OCI-LY1 (cell line): ENCODE results near the gene LIMS2.

Source experiments
- H2AFZ ChIP-seq: fragments of 200-600 bp; sonication (generic), shearing (Covaris generic); 2 replicates; pipeline ENCODE4 v1.6.0; 2014; ENCODE audit warnings: antibody characterized with exemption, mild to moderate bottlenecking, low read length
- H3F3A ChIP-seq: fragments of 200-600 bp; sonication (generic), shearing (Covaris generic); 2 replicates; pipeline ENCODE4 v1.6.0; 2014; ENCODE audit warnings: mild to moderate bottlenecking, antibody characterized with exemption, low read length, moderate library complexity; ENCODE audit not compliant: insufficient read depth
- H3K27ac ChIP-seq: fragments of 200-600 bp; sonication (generic); 2 replicates; pipeline ENCODE4 v1.5.1; 2014; ENCODE audit warnings: low read length, mixed run types, mild to moderate bottlenecking, low read depth; ENCODE audit not compliant: poor library complexity, severe bottlenecking
- H3K27me3 ChIP-seq: fragments of 200-600 bp; sonication (generic); 2 replicates; pipeline ENCODE4 v1.6.0; 2014; ENCODE audit warnings: antibody characterized with exemption, mild to moderate bottlenecking, low read length, moderate library complexity; ENCODE audit not compliant: insufficient read depth
- H3K36me3 ChIP-seq: fragments of 200-600 bp; sonication (generic); 2 replicates; pipeline ENCODE4 v1.6.1; 2014; ENCODE audit warnings: mild to moderate bottlenecking, antibody characterized with exemption, low read length, moderate library complexity, mixed read lengths; ENCODE audit not compliant: insufficient read depth
- H3K4me1 ChIP-seq: fragments of 200-600 bp; sonication (generic); 2 replicates; pipeline ENCODE4 v1.5.1; 2014; ENCODE audit warnings: mild to moderate bottlenecking, low read length, moderate library complexity; ENCODE audit not compliant: insufficient read depth, severe bottlenecking
- H3K4me2 ChIP-seq: fragments of 200-600 bp; sonication (generic), shearing (Covaris generic); 2 replicates; pipeline ENCODE4 v1.6.1; 2014; ENCODE audit warnings: low read length
- H3K4me3 ChIP-seq: fragments of 200-600 bp; sonication (generic); 2 replicates; pipeline ENCODE4 v1.5.1; 2014; ENCODE audit warnings: low read length, low read depth, mild to moderate bottlenecking, mixed read lengths; ENCODE audit not compliant: poor library complexity, severe bottlenecking
- H3K79me2 ChIP-seq: fragments of 200-600 bp; shearing (Covaris generic); 2 replicates; pipeline ENCODE4 v1.6.1; 2016; ENCODE audit warnings: mixed run types, low read length, mixed read lengths; ENCODE audit not compliant: insufficient read depth
- H3K9ac ChIP-seq: fragments of 200-600 bp; sonication (generic), shearing (Covaris generic); 2 replicates; pipeline ENCODE4 v1.6.1; 2014; ENCODE audit warnings: mild to moderate bottlenecking, low read length, mixed read lengths
- H3K9me2 ChIP-seq: fragments of 200-600 bp; sonication (generic), shearing (Covaris generic); 2 replicates; pipeline ENCODE4 v1.6.1; 2014; ENCODE audit warnings: low read depth, mild to moderate bottlenecking, low read length, mixed read lengths
- H3K9me3 ChIP-seq: fragments of 200-600 bp; shearing (Covaris generic); 2 replicates; pipeline ENCODE4 v1.6.1; 2014; ENCODE audit warnings: low read length, mixed read lengths
- H4K20me1 ChIP-seq: fragments of 200-600 bp; sonication (generic), shearing (Covaris generic); 2 replicates; pipeline ENCODE4 v1.6.0; 2016; ENCODE audit warnings: mild to moderate bottlenecking, low read length; ENCODE audit not compliant: insufficient read depth
- CTCF ChIP-seq: fragments of 200-600 bp; sonication (generic), shearing (Covaris generic); IDR thresholded peaks from 2 replicates; pipeline ENCODE4 v1.5.1; 2017; ENCODE audit warnings: mild to moderate bottlenecking, antibody characterized with exemption, low read length, moderate library complexity, mixed read lengths
- EZH2 ChIP-seq: fragments of 200-600 bp; sonication (generic), shearing (Covaris generic); IDR thresholded peaks from 2 replicates; pipeline ENCODE4 v1.8.0; 2017; ENCODE audit warnings: borderline replicate concordance, mixed run types, mild to moderate bottlenecking, antibody characterized with exemption, low read length, moderate library complexity, mixed read lengths

LIMS2 gene

GRCh38 chr2:127623388-127624319 lies 51.7 kb downstream of the LIMS2 start:
- TF ChIP-seq CTCF: no peak
- no peaks in the 10 kb centered on the region for H3K9me2 ChIP-seq
- no peaks in the 10 kb centered on the region for H3K4me1 ChIP-seq
- H3K4me3 ChIP-seq: no peak overlapping the region
- H3K36me3 ChIP-seq: no peaks in the 10 kb centered on the region
- no peaks in the 10 kb centered on the region for H3K9me3 ChIP-seq
- H3K9ac ChIP-seq: no peak overlapping the region
- peaks cover 14% of the 10 kb centered on the region; the same call in 1 of the 2 replicates for H3K27me3 ChIP-seq
- H3K4me2 ChIP-seq: no peak overlapping the region
- no peaks in the 10 kb centered on the region for H3F3A ChIP-seq
- H3K79me2 ChIP-seq: no peaks in the 10 kb centered on the region
- H4K20me1 ChIP-seq: no peaks in the 10 kb centered on the region
- H2AFZ ChIP-seq: no peak overlapping the region
- no peak overlapping the region for H3K27ac ChIP-seq

- no peak overlapping the region for H3K9ac ChIP-seq
- no peaks in the 10 kb centered on the region for H3K36me3 ChIP-seq
- H3F3A ChIP-seq: no peaks in the 10 kb centered on the region
- no peak for TF ChIP-seq CTCF
- no peak for TF ChIP-seq EZH2
- no peak overlapping the region for H3K4me3 ChIP-seq
- H3K79me2 ChIP-seq: no peaks in the 10 kb centered on the region
- H3K27ac ChIP-seq: no peak overlapping the region
- peaks cover 14% of the 10 kb centered on the region; the same call in 1 of the 2 replicates for H3K27me3 ChIP-seq
- H3K4me1 ChIP-seq: no peaks in the 10 kb centered on the region
- H2AFZ ChIP-seq: no peak overlapping the region
- H3K9me3 ChIP-seq: no peaks in the 10 kb centered on the region
- H3K9me2 ChIP-seq: no peaks in the 10 kb centered on the region
- H3K4me2 ChIP-seq: no peak overlapping the region
- no peaks in the 10 kb centered on the region for H4K20me1 ChIP-seq
Observed at GRCh38 chr2:127622561-127623387, 52.6 kb downstream of the LIMS2 start.

- Histone ChIP-seq H4K20me1 (no peaks in the 10 kb centered on the region), H2AFZ (no peak overlapping the region), H3K36me3 (no peaks in the 10 kb centered on the region), H3F3A (no peaks in the 10 kb centered on the region), H3K4me1 (no peaks in the 10 kb centered on the region), H3K9me3 (no peaks in the 10 kb centered on the region), H3K79me2 (no peaks in the 10 kb centered on the region), H3K9me2 (no peaks in the 10 kb centered on the region), H3K4me2 (no peak overlapping the region), H3K27me3 (peaks cover 14% of the 10 kb centered on the region; the same call in 1 of the 2 replicates), H3K27ac (no peak overlapping the region), H3K9ac (no peak overlapping the region), H3K4me3 (no peak overlapping the region)
- TF ChIP-seq CTCF: no peak
- no peak for TF ChIP-seq EZH2
Observed at GRCh38 chr2:127621981-127622431, 53.3 kb downstream of the LIMS2 start.
